ENCODE data around the gene AKAP13. TPM values are rescaled to one million over a fixed set of nuclear protein-coding genes. Genes with fewer than 3 reads are reported as not detected.

Gene AKAP13
- total RNA-seq, 3 donors from 2014 or later, result 198 to 331 (median 259) TPM

DNA sequence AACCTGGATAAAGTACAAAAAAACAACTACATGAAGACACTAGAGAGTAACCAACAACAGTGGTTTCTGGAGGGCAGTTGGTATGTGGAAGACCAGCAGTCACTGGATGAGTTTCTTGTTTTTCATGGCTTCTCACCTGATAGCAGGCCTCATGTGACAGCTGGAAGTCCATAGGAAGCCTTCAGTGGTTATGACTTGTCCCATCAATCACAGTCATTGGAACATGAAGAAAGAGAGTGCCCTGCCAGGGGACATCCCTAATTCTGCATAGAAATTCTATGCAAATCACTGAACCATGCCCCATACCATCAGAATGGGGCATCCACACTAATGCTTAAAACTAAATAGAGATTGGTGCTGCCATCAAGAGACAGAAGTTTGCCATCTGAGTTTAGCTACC lies 81.6 kb downstream of the AKAP13 start:
- Histone ChIP-seq H3K27ac (no peak overlapping the region), H3K4me1 (no peaks in the 10 kb centered on the region), H3K36me3 (no peaks in the 10 kb centered on the region), H3K9me3 (no peaks in the 10 kb centered on the region), H3K27me3 (no peaks in the 10 kb centered on the region), H3K4me3 (no peak overlapping the region)
- no peak for DNase-seq (ENCODE audit: low spot score in 2 of 2)
- TF ChIP-seq CTCF (IDR thresholded peaks at IDR 0.05) (no peak), POLR2AphosphoS5 (IDR thresholded peaks at IDR 0.05) (no peak), POLR2A (IDR thresholded peaks at IDR 0.05) (no peak)
- intact Hi-C loops (cut with DNase I; ENCODE audit: low total_unique reads), result no loop called here

- Histone ChIP-seq H3K9me3 (no peaks in the 10 kb centered on the region), H3K36me3 (no peaks in the 10 kb centered on the region), H3K27ac (no peak overlapping the region), H3K27me3 (no peaks in the 10 kb centered on the region), H3K4me1 (no peaks in the 10 kb centered on the region), H3K4me3 (no peak overlapping the region)
- no peak for DNase-seq (ENCODE audit: low spot score in 2 of 2)
- intact Hi-C loops (cut with DNase I; ENCODE audit: low total_unique reads), result no loop called here
- TF ChIP-seq CTCF (IDR thresholded peaks at IDR 0.05), result no peak
- no peak for TF ChIP-seq POLR2A (IDR thresholded peaks at IDR 0.05)
- no peak for TF ChIP-seq POLR2AphosphoS5 (IDR thresholded peaks at IDR 0.05)
Observed at GRCh38 chr15:85463276-85463892, 83.0 kb downstream of the AKAP13 start.

DNA sequence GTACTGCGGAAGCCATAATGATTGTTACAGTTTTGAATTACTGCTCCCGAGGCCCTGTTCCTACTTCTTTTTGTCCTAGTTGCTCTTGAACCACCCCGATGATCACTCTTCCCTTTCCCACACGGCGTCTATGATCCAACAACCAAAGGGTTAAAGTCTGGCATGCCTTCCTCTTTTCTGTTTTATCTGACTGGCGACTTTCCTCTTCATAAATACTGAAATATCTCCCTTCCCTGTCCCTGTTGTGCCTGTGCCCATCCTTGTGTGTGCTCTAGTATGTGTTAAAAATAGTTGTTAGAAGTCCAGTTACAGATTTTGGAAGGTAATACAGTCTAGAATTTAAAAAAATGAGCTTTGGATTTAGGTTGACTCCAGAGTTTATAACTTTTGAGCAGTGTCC lies 83.6 kb downstream of the AKAP13 start:
- Histone ChIP-seq H3K9me3 (no peaks in the 10 kb centered on the region), H3K4me3 (no peak overlapping the region), H3K27me3 (no peaks in the 10 kb centered on the region), H3K27ac (no peak overlapping the region), H3K36me3 (no peaks in the 10 kb centered on the region), H3K4me1 (no peaks in the 10 kb centered on the region)
- TF ChIP-seq CTCF (IDR thresholded peaks at IDR 0.05) (no peak), POLR2AphosphoS5 (IDR thresholded peaks at IDR 0.05) (no peak), POLR2A (IDR thresholded peaks at IDR 0.05) (no peak)
- intact Hi-C loops (cut with DNase I; ENCODE audit: low total_unique reads), result no loop called here
- DNase-seq (ENCODE audit: low spot score in 2 of 2), result no peak

- H3K9me3 ChIP-seq, result no peaks in the 10 kb centered on the region
- no peaks in the 10 kb centered on the region for H3K27me3 ChIP-seq
- no peak for DNase-seq (ENCODE audit: low spot score in 2 of 2)
- H3K27ac ChIP-seq, result no peak overlapping the region
- no peaks in the 10 kb centered on the region for H3K4me1 ChIP-seq
- no peaks in the 10 kb centered on the region for H3K36me3 ChIP-seq
- TF ChIP-seq CTCF (IDR thresholded peaks at IDR 0.05) (no peak), POLR2A (IDR thresholded peaks at IDR 0.05) (no peak), POLR2AphosphoS5 (IDR thresholded peaks at IDR 0.05) (no peak)
- intact Hi-C loops (cut with DNase I; ENCODE audit: low total_unique reads), result no loop called here
- H3K4me3 ChIP-seq, result no peak overlapping the region
Observed at GRCh38 chr15:85464471-85464870, 84.1 kb downstream of the AKAP13 start.

GRCh38 chr15:85470563-85471271 lies 90.3 kb downstream of the AKAP13 start:
- no peaks in the 10 kb centered on the region for H3K9me3 ChIP-seq
- H3K36me3 ChIP-seq, result no peaks in the 10 kb centered on the region
- no peak for TF ChIP-seq CTCF (IDR thresholded peaks at IDR 0.05)
- no peak for TF ChIP-seq POLR2AphosphoS5 (IDR thresholded peaks at IDR 0.05)
- no peak for TF ChIP-seq POLR2A (IDR thresholded peaks at IDR 0.05)
- no peak for DNase-seq (ENCODE audit: low spot score in 2 of 2)
- H3K27me3 ChIP-seq, result no peaks in the 10 kb centered on the region
- peaks cover 0 to 4% of the 10 kb centered on the region in 2 donors for H3K4me1 ChIP-seq
- no peak overlapping the region for H3K27ac ChIP-seq
- intact Hi-C loops (cut with DNase I; ENCODE audit: low total_unique reads), result no loop called here
- no peak overlapping the region for H3K4me3 ChIP-seq

Data from breast epithelium (tissue), 4 donors.